AG10803 (cell line): Measurements from ENCODE around the gene AGFG2.
"Not testable (repeated sequence)": the region's sequence is repeated elsewhere in the genome, so short reads cannot be mapped to it uniquely, and the experiment has no call there.

Experiments used
- DNase-seq: peaks from one replicate; pipeline ENCODE4 v3.0.0; 2010; ENCODE audit warnings: low read depth
- H3K4me3 ChIP-seq: 2 replicates; pipeline ENCODE4 v1.5.1; 2011; ENCODE audit warnings: mild to moderate bottlenecking, low read length, control low read depth
- CTCF ChIP-seq: conservative IDR thresholded peaks from 2 replicates; pipeline ENCODE4 v1.5.1; 2011; ENCODE audit warnings: mild to moderate bottlenecking, low read length, control low read depth, inconsistent platforms

The AGFG2 gene

GRCh38 chr7:100562195-100563099, 23.4 kb downstream of the AGFG2 start:
- no peak for DNase-seq
- no peak overlapping the region for H3K4me3 ChIP-seq
- no peak for TF ChIP-seq CTCF

- H3K4me3 ChIP-seq: no peak overlapping the region
- no peak for TF ChIP-seq CTCF
- no peak for DNase-seq
Measured at GRCh38 chr7:100563100-100563564, 24.1 kb downstream of the AGFG2 start.

- TF ChIP-seq CTCF: peak; percentile 97
- peak; percentile 67 for DNase-seq
- no peak overlapping the region for H3K4me3 ChIP-seq
Measured at GRCh38 chr7:100563809-100564400, 24.9 kb downstream of the AGFG2 start.

GRCh38 chr7:100564405-100564804, 25.4 kb downstream of the AGFG2 start:
- DNase-seq, H3K4me3 ChIP-seq: not testable (repeated sequence)

GRCh38 chr7:100565133-100565571, 26.1 kb downstream of the AGFG2 start:
- no peak for TF ChIP-seq CTCF
- DNase-seq: no peak
- no peak overlapping the region for H3K4me3 ChIP-seq

DNA sequence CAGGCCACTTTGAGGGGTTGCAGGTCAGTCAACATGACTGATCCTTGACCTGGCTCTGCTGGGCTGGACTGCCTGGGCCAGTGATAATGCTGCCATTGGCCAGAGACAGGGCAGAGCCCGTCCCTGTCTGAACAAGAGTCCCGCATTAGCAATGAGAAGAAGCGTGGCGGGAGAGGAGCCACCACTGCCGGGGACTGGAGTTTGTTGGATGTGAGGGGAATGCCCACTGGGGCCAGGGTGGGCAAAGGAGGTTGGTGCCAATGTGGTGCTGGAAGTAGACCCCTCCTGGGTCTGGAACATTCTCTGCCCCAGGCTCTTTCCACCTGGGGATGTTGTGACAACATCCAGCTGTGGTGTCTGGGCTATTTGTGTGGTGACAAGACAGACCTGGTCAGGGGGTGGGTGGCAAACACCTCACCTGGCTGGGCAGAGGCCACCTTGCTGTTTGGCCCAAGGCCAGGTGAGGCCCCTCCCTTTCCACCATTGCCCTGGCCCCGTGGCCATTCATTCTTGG, 27.1 kb downstream of the AGFG2 start:
- no peak for DNase-seq
- H3K4me3 ChIP-seq: no peak overlapping the region

More for the DNA sequence above, 27.1 kb downstream of the AGFG2 start:
- no peak for TF ChIP-seq CTCF
